Panc1 (cell line): ENCODE measurements around the gene ADTRP.

Experiments used
- POLR2AphosphoS5 ChIP-seq: IDR thresholded peaks from 2 replicates; pipeline ENCODE4 v1.6.1; 2012; ENCODE audit warnings: mild to moderate bottlenecking, low read depth, low read length, moderate library complexity
- SIN3A ChIP-seq: IDR thresholded peaks from 2 replicates; pipeline ENCODE4 v1.6.1; 2012; ENCODE audit warnings: low read depth, mild to moderate bottlenecking, low read length, moderate library complexity, borderline replicate concordance; ENCODE audit not compliant: insufficient read depth
- TCF7L2 ChIP-seq: IDR thresholded peaks from 2 replicates; pipeline ENCODE4 v1.6.1; 2011; ENCODE audit warnings: mild to moderate bottlenecking, low read depth, low read length, inconsistent platforms
- TF ChIP-seq, protein P1 (sequence below): fragments of 450-650 bp; IDR thresholded peaks from 2 replicates; pipeline ENCODE4 v1.5.1; 2017; ENCODE audit warnings: mild to moderate bottlenecking
- TF ChIP-seq, protein P2 (sequence below), 2 experiments: IDR thresholded peaks; 2 replicates each; pipeline ENCODE4 v1.6.1; 2011 to 2012; ENCODE audit warnings: low read depth in 2 of 2, control low read depth in 1 of 2, low read length in 1 of 2, mild to moderate bottlenecking in 1 of 2, moderate library complexity in 1 of 2; ENCODE audit not compliant: insufficient read depth in 1 of 2

DNA sequence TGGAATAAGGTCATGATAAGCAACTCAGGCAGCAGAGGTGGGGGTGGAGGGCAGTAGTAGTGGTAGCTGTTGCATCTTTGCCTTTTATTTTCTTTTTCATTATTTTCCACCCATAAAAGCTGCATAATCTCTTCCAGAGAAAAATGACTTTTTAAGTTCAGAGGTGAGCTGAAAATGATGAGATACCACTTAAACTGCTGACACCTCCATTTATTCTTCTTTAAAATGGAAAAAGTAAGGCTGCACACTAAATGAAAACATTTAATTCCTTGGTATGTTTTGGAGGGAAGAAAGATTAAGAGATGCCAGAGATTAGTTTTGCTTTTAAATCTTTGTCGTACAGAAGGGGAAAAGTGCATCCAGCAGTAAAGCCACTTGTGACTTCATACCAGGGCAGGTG, 97.2 kb downstream of the ADTRP start:
- TF ChIP-seq, protein P1, sequence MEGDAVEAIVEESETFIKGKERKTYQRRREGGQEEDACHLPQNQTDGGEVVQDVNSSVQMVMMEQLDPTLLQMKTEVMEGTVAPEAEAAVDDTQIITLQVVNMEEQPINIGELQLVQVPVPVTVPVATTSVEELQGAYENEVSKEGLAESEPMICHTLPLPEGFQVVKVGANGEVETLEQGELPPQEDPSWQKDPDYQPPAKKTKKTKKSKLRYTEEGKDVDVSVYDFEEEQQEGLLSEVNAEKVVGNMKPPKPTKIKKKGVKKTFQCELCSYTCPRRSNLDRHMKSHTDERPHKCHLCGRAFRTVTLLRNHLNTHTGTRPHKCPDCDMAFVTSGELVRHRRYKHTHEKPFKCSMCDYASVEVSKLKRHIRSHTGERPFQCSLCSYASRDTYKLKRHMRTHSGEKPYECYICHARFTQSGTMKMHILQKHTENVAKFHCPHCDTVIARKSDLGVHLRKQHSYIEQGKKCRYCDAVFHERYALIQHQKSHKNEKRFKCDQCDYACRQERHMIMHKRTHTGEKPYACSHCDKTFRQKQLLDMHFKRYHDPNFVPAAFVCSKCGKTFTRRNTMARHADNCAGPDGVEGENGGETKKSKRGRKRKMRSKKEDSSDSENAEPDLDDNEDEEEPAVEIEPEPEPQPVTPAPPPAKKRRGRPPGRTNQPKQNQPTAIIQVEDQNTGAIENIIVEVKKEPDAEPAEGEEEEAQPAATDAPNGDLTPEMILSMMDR = no peak
- TF ChIP-seq, protein P2, sequence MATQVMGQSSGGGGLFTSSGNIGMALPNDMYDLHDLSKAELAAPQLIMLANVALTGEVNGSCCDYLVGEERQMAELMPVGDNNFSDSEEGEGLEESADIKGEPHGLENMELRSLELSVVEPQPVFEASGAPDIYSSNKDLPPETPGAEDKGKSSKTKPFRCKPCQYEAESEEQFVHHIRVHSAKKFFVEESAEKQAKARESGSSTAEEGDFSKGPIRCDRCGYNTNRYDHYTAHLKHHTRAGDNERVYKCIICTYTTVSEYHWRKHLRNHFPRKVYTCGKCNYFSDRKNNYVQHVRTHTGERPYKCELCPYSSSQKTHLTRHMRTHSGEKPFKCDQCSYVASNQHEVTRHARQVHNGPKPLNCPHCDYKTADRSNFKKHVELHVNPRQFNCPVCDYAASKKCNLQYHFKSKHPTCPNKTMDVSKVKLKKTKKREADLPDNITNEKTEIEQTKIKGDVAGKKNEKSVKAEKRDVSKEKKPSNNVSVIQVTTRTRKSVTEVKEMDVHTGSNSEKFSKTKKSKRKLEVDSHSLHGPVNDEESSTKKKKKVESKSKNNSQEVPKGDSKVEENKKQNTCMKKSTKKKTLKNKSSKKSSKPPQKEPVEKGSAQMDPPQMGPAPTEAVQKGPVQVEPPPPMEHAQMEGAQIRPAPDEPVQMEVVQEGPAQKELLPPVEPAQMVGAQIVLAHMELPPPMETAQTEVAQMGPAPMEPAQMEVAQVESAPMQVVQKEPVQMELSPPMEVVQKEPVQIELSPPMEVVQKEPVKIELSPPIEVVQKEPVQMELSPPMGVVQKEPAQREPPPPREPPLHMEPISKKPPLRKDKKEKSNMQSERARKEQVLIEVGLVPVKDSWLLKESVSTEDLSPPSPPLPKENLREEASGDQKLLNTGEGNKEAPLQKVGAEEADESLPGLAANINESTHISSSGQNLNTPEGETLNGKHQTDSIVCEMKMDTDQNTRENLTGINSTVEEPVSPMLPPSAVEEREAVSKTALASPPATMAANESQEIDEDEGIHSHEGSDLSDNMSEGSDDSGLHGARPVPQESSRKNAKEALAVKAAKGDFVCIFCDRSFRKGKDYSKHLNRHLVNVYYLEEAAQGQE (IDR thresholded peaks at IDR 0.05; ENCODE audit: insufficient read depth in 1 of 2, low read depth in 2 of 2, low read length in 1 of 2) = no peak
- TF ChIP-seq POLR2AphosphoS5 (no peak), TCF7L2 (no peak), SIN3A (no peak)
